Activated T-cell treated with anti-CD3 and anti-CD28 coated beads for 4 hours (primary cell): ENCODE data around the gene NEK9.
A peak's percentile ranks its signal among the peaks of the same experiment; 100 is the strongest.
"Not testable (repeated sequence)": the region's sequence is repeated elsewhere in the genome, so short reads cannot be mapped to it uniquely, and the experiment has no call there.

Source experiments
- DNase-seq: peaks from one replicate; pipeline ENCODE4 v3.0.0-alpha.2; 2020

The NEK9 gene

DNA sequence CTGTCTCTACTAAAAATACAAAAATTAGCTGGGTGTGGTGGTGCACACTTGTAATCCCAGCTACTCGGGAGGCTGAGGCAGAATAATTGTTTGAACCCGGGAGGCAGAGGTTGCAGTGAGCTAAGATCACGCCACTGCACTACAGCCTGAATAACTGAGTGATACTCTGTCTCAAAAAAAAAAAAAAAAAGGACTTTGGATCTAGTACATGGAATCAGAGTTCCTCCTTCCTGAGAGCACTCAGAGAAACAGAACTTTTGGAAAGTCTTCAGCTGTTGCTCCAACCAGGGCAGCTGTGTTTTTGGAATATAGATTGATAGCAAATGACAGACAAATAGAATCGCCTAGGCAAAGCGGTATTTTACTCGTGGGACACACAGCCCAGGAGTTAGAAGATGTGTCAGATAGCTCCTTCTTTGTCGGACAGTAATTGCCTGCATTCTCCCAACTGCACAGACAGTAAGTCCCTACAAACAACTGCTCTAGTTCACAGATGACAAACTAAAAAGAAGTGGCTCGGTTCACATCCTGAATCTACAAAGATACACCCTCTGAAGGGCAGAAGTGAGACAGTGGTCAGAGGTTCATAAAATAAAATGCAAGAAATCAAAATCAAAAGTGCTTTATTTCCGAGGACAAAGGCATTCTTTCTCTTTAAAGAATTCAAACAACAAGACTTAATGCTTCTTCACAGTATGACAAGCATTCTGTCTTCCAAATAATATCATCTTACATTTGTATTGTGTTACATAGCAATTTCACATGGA is 17.1 kb upstream of the NEK9 start:
- DNase-seq = no peak

DNA sequence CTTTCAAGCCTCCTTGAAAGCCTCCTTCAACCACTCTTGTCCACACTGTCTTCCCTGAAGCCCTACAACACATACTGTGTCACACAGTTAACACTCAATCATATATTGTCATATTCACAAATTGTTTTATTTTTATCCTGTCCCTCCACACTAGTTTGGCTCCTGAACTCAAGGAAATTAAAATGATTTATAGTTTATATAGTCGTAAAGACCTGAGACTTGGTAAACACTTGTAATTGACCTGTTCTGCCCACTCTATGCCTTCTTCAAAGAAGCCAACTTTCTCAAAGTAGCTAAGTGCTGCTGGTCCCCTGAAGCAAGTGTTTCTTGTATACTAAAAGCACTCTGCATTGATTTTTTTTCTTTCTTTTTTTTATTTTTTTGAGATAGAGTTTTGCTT is 15.6 kb upstream of the NEK9 start:
- DNase-seq = no peak

DNA sequence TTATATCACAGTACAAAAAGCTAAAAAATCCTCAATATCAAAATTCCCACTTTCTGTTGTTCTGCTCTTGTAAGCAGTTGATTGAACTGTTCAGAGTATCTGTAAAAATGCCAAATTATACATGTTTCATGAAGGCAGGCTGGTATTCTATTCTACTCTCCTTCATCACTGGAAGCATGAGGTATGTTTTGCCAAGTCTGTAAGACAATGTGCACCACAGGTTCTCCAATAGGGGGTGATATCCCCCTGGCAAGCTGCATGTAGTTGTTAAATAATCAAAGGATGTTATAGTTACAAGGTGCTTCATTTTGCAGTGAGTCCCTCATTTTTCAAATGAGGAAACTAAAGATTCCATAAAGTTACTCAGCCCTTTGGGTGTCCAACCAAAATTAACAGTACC is 15.1 kb upstream of the NEK9 start:
- no peak for DNase-seq

- no peak for DNase-seq
Measured at GRCh38 chr14:75141062-75141461, 14.2 kb upstream of the NEK9 start.

GRCh38 chr14:75140620-75141019 is 13.8 kb upstream of the NEK9 start:
- DNase-seq = no peak

GRCh38 chr14:75139185-75139584 is 12.3 kb upstream of the NEK9 start:
- no peak for DNase-seq

DNA sequence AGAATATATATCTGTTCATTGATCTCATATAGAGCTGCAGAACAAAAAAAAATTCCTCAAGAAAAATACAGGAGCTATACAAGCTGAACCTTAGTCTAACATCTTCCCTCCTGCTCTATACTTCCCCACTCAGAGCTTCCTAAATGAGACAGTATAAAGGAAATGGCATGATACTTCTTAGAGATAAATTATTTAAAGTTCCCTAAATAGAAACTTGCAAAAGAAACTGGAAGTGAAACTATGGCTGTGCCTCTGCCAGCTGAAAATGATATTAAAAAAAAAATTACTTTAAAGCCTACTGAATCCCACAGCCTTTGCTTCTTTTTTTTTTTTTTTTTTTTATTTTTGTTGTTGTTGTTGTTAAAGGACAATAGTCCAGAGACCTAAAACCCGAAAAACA is 11.6 kb upstream of the NEK9 start:
- no peak for DNase-seq

- no peak for DNase-seq
Measured at GRCh38 chr14:75134644-75135043, 7.8 kb upstream of the NEK9 start.

DNA sequence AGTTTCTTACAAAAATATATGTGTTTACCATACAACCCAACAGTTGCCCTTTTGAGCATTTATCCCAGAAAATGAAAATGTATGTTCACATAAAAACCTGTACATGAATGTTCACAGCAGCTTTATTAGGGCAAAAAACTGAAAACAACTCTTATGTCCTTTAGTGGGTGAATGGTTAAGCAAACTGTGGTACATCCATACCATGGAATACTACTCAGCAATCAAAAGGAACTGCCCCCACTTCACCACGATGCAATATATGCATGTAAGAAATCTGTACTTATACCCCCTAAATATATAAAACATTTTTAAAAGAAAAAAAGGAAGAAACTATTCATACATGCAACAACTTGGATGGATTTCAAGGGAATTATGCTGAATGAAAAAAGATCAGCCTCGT is 6.7 kb upstream of the NEK9 start:
- no peak for DNase-seq

- peak; percentile 56 for DNase-seq
Measured at GRCh38 chr14:75132382-75133086, 5.7 kb upstream of the NEK9 start.

- no peak for DNase-seq
Measured at GRCh38 chr14:75128596-75128990, 1.7 kb upstream of the NEK9 start.

DNA sequence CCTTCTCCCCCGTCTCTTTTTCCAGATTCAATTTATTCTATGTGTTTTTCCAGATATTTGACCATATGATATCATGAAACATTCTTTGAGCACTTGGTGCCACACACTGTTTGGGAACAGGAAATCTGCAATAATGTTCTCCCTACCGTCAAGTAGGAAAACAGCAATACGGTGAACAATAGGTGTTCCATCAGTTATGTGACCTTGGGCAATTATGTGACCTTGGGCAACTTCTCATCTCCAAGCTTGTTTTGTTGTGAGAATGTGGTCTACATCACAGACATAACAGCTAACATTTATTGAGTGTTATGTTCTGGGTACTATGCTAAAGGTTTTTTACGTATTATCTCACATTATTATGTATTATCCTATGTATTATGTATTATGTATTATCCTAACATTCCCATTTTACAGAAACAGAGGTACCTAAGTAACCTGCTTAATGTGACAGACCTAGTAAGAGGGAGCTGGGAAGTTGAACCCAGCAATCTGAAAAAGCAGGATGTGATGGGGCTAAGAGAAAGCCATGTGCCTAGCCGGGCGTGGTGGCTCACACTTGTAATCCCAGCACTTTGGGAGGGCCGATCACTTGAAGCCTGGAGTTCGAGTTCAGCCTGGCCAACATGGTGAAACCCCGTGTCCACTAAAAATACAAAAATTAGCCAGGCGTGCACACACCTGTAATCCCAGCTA is 1.2 kb upstream of the NEK9 start:
- DNase-seq = no peak

GRCh38 chr14:75127474-75127820 is 599 bp upstream of the NEK9 start:
- not testable (repeated sequence) for DNase-seq

GRCh38 chr14:75126121-75126544 is 715 bp downstream of the NEK9 start:
- DNase-seq = no peak

DNA sequence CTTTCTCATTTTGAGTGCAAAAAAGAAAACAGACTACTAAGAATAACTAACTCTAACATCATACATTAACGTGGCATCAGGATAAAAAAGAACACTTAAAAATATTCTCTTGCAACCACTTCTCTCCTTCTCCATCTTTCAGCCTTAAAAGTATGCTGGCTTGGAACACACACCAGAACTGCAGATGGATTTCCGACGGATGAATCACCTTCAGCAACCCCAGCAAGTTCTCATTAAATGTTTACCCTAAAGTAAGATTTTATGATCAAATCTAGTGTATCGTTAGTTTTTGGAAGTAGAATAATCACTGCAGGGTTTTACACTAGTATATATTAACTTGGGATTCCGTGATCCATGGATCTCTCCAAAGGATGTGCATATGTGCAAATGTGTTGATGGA is 1.2 kb downstream of the NEK9 start:
- no peak for DNase-seq

- DNase-seq = no peak
Measured at GRCh38 chr14:75123991-75124390, 2.9 kb downstream of the NEK9 start.

DNA sequence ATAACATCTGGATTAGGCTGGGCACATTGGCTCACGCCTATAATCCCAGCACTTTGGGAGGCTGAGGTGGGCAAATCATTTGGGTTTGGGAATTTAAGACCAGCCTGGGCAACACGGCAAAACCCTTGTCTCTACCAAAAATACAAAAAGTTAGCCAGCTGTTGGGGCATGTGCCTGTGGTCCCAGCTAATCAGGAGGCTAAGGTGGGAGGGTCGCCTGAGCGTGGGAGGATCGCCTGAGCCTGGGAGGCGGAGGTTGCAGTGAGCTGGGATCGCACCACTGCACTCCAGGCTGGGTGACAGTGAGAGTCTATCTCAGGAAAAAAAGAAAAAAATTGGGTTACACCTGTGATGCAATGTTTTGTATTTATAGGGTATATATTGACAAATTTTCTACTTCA is 5.3 kb downstream of the NEK9 start:
- no peak for DNase-seq

DNA sequence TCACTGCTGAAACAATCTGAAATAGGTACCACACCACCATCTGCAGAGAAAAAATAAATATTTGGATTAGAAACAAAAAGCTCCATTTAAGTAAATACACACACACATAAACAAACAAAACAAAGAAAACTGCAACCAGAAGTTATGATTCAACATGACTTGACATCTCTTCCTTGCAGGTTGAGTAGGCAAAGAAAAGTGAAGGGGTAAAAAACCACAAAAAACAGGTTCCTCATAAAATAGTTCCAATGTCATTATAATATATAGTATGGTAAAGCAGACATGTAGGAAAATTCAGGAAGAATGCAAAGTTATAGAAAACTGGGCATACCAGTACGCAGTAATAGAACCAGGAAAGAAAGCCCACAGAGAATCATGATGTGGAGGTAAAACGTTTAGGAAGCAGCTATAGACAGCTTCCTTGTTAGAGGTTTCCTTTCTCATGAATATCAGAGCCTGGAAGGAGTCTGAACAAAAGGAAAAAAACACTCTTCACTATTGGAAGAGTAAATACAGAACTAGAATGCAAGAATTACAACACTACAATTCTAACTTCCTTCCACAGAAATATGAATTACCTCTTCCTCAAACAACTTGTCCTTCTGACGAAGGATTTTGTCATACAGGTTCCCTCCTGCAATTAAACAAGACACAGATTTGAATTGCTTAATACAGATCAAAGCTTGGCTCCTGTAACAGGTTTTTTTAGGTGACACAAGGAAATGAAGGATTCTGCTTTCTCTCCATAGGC is 6.1 kb downstream of the NEK9 start:
- DNase-seq = no peak

DNA sequence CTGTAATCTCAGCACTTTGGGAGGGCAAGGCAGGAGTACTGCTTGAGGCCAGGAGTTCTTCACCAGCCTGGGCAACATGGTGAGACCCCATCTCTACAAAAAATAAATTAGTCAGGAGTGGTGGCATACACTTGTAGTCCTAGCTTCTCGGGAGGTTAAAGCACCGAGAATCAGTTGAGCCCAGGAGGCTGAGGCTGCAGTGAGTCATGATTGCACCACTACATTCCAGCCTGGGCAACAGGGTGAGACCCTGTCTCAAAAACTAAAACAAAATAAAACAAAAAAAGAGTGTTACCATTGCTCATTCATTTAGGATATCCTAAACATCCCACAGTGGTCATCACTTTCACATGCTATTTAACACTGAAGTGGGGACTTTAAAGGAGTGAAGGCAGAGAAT is 7.8 kb downstream of the NEK9 start:
- DNase-seq = no peak

- DNase-seq = no peak
Measured at GRCh38 chr14:75113932-75114539, 12.8 kb downstream of the NEK9 start.

DNA sequence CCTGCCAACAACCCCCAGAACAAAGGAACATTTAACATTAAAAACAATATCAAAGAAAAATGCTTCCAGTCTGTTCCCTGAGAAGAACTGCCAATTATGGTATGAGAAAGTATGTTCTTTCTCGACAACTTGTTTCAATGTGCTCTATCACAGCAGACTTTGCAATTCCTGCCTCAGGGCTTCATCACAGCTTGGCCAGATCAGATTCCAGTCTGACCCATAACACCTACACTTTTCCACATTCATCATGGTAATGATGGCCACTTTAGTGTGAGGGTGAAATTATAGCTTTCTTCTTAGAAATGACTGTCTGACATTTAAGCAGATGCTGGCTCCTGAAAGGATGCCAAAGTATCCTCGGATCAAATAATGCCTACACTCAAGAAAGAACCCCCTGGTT is 17.0 kb downstream of the NEK9 start:
- no peak for DNase-seq

DNA sequence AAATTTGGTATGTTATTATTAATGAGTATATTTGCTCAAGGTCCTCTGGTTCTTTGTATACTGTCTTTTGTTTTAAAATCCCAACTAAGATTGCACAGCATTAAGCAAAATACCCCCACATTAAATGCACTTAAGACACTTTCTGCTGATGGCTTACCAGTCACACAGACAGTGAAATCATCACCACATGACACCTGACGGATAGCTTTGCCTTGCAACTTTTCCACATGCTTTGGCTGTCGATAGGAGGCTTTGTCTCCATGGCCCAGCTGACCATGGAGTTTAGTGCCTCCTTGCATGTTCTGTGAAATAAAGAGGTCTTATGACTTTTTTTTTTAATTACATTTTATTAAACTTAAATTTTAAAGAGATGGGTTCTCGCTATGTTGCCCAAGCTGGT is 19.7 kb downstream of the NEK9 start:
- DNase-seq = no peak

GRCh38 chr14:75101491-75101890 is 25.4 kb downstream of the NEK9 start:
- DNase-seq = no peak
